ENCODE results near the gene PATL1. TPM values are rescaled to one million over a fixed set of nuclear protein-coding genes. Genes with fewer than 3 reads are reported as not detected.

Gene PATL1
- total and polyA plus RNA-seq, 2 of the 4 experiments (the other 2 are of a cell fraction) = 3.9 to 29.7 TPM

DNA sequence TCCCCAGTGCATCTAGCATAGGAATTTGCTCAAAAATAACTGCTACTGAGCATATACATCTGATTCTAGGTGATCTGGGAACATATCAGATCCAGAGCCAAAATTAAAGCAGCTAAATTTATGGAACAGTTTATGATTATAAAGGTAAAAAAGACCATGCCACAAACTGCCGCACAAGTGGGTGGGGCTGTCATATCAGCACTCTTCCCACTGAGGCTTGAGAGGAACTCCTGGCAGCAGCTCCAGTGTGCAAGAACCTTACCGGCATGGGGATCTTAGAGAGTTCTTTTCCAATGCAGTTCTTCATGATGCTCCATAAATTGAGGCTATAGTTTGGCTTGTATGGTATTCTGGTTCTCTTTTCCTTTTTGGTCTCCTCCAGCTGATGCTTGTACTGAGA is 68.6 kb downstream of the PATL1 start:
- no peak overlapping the region for H3K4me2 ChIP-seq (ENCODE audit: low read depth, low read length)
- H3K18ac ChIP-seq (ENCODE audit: low read depth, low read length) = no peak overlapping the region
- H3K4me3 ChIP-seq (ENCODE audit: insufficient read depth, low read depth, low read length) = no peak overlapping the region
- no peak overlapping the region for H2BK20ac ChIP-seq (ENCODE audit: low read depth, low read length)
- no peak overlapping the region for H3K56ac ChIP-seq (ENCODE audit: extremely low read depth, insufficient read depth, low read length)
- peaks cover 21 to 31% of the 10 kb centered on the region in 2 experiments; a peak in 3 of 4 replicates for H3K79me1 ChIP-seq (ENCODE audit: low read depth in 1 of 2, low read length in 2 of 2)
- ATAC-seq (ENCODE audit: low read depth) (no peak), DNase-seq (no peak)
- no peak overlapping the region for H2BK120ac ChIP-seq (ENCODE audit: low read depth, low read length)
- no CpG with 5 or more reads among the region's 2 CpGs for WGBS, 2 experiments (ENCODE audit: extremely low coverage in 2 of 2, insufficient read length in 1 of 2)
- H3K27me3 ChIP-seq (ENCODE audit: control insufficient read depth, insufficient read depth, low read length) = no peaks in the 10 kb centered on the region
- no peak for TF ChIP-seq SMC3 (IDR thresholded peaks at IDR 0.05; ENCODE audit: low read depth, low read length)
- TF ChIP-seq, protein P1, sequence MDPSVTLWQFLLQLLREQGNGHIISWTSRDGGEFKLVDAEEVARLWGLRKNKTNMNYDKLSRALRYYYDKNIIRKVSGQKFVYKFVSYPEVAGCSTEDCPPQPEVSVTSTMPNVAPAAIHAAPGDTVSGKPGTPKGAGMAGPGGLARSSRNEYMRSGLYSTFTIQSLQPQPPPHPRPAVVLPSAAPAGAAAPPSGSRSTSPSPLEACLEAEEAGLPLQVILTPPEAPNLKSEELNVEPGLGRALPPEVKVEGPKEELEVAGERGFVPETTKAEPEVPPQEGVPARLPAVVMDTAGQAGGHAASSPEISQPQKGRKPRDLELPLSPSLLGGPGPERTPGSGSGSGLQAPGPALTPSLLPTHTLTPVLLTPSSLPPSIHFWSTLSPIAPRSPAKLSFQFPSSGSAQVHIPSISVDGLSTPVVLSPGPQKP (IDR thresholded peaks at IDR 0.05; ENCODE audit: borderline replicate concordance, low read depth, low read length) = no peak
- no peak for TF ChIP-seq RAD21 (IDR thresholded peaks at IDR 0.05; ENCODE audit: low read length)
- TF ChIP-seq MAZ (IDR thresholded peaks at IDR 0.05; ENCODE audit: borderline replicate concordance, low read depth, low read length) = no peak
- TF ChIP-seq BHLHE40 (IDR thresholded peaks at IDR 0.05; ENCODE audit: low read depth, low read length) = no peak
- TF ChIP-seq, protein P2, sequence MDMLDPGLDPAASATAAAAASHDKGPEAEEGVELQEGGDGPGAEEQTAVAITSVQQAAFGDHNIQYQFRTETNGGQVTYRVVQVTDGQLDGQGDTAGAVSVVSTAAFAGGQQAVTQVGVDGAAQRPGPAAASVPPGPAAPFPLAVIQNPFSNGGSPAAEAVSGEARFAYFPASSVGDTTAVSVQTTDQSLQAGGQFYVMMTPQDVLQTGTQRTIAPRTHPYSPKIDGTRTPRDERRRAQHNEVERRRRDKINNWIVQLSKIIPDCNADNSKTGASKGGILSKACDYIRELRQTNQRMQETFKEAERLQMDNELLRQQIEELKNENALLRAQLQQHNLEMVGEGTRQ (IDR thresholded peaks at IDR 0.05; ENCODE audit: low read depth, low read length) = no peak
- no peak for TF ChIP-seq CHD1 (IDR thresholded peaks at IDR 0.05; ENCODE audit: low read depth, low read length)
- no peak for TF ChIP-seq MXI1 (IDR thresholded peaks at IDR 0.05; ENCODE audit: borderline replicate concordance, low read depth, low read length)
- TF ChIP-seq CEBPB (IDR thresholded peaks at IDR 0.05; ENCODE audit: low read depth, low read length) = no peak
- TF ChIP-seq RCOR1 (IDR thresholded peaks at IDR 0.05; ENCODE audit: insufficient replicate concordance, low read length) = no peak
- TF ChIP-seq MAFK (IDR thresholded peaks at IDR 0.05; ENCODE audit: low read depth, low read length) = no peak
- no peak for TF ChIP-seq RFX5 (IDR thresholded peaks at IDR 0.05; ENCODE audit: low read depth, low read length)
- TF ChIP-seq NFE2L2 (IDR thresholded peaks at IDR 0.05; ENCODE audit: low read depth, low read length) = no peak
- TF ChIP-seq POLR2A (IDR thresholded peaks at IDR 0.05; ENCODE audit: low read depth, low read length) = no peak
- TF ChIP-seq, protein P3, sequence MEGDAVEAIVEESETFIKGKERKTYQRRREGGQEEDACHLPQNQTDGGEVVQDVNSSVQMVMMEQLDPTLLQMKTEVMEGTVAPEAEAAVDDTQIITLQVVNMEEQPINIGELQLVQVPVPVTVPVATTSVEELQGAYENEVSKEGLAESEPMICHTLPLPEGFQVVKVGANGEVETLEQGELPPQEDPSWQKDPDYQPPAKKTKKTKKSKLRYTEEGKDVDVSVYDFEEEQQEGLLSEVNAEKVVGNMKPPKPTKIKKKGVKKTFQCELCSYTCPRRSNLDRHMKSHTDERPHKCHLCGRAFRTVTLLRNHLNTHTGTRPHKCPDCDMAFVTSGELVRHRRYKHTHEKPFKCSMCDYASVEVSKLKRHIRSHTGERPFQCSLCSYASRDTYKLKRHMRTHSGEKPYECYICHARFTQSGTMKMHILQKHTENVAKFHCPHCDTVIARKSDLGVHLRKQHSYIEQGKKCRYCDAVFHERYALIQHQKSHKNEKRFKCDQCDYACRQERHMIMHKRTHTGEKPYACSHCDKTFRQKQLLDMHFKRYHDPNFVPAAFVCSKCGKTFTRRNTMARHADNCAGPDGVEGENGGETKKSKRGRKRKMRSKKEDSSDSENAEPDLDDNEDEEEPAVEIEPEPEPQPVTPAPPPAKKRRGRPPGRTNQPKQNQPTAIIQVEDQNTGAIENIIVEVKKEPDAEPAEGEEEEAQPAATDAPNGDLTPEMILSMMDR (conservative IDR thresholded peaks at IDR 0.05; ENCODE audit: low read depth, low read length) = no peak
- TF ChIP-seq FOS (IDR thresholded peaks at IDR 0.05; ENCODE audit: low read depth, low read length) = no peak
- peaks cover 59% of the 10 kb centered on the region for H3K36me3 ChIP-seq (ENCODE audit: control insufficient read depth, insufficient read depth, low read length)
- no peak overlapping the region for H2BK15ac ChIP-seq (ENCODE audit: low read depth, low read length)
- peaks cover 3% of the 10 kb centered on the region; the same call in 1 of the 2 replicates for H3K9me1 ChIP-seq (ENCODE audit: insufficient read depth, low read length)
- H3K4ac ChIP-seq (ENCODE audit: low read depth, low read length) = no peak overlapping the region
- dilution Hi-C loops (cut with HindIII; ENCODE audit: low sequenced_read_pairs, unreplicated experiment) = no loop called here
- H3K9ac ChIP-seq (ENCODE audit: low read depth, low read length) = no peak overlapping the region
- H3K4me1 ChIP-seq (ENCODE audit: control insufficient read depth, insufficient read depth, low read length) = no peaks in the 10 kb centered on the region
- no peak overlapping the region for H3K27ac ChIP-seq (ENCODE audit: insufficient read depth, low read length)
- ChIA-PET POLR2A (ENCODE audit: unreplicated experiment) (no interaction called here), CTCF (no interaction called here)
- H2BK5ac ChIP-seq (ENCODE audit: low read depth, low read length, poor library complexity, severe bottlenecking) = no peak overlapping the region
- no peak overlapping the region for H4K8ac ChIP-seq (ENCODE audit: low read depth in 2 of 2, low read length in 2 of 2)
- intact Hi-C loops (cut with micrococcal nuclease) = no loop called here
- H3K23ac ChIP-seq (ENCODE audit: low read depth, low read length) = no peak overlapping the region
- peaks cover 3% of the 10 kb centered on the region; the same call in 1 of the 2 replicates for H4K20me1 ChIP-seq (ENCODE audit: insufficient read depth, low read length)
- no peak overlapping the region for H4K91ac ChIP-seq (ENCODE audit: insufficient read depth, low read depth, low read length)
- no peak overlapping the region for H2AK9ac ChIP-seq (replicated peaks; ENCODE audit: low read depth, low read length, poor library complexity)
- no peak overlapping the region for H2AFZ ChIP-seq (replicated peaks; ENCODE audit: low read length, poor library complexity)
- H3K9me3 ChIP-seq (ENCODE audit: control insufficient read depth, insufficient read depth, low read length) = no peaks in the 10 kb centered on the region
- BruUV-seq (replicated peaks) = no TSS peak
- no peak overlapping the region for H2AK5ac ChIP-seq (ENCODE audit: low read depth, low read length)
- H3K14ac ChIP-seq (replicated peaks; ENCODE audit: low read depth, low read length) = no peak overlapping the region
- H4K5ac ChIP-seq (ENCODE audit: low read depth, low read length) = no peak overlapping the region
- in situ Hi-C loops (cut with MboI; ENCODE audit: low sequenced_read_pairs) = loop anchor here (5.0 to 25.0 kb wide), 2 partner anchors 42 to 1712 kb away; no protein-coding TSS in a partner anchor
